GM18517 (cell line): ENCODE measurements around the gene METTL16.

Experiments used
- ATAC-seq: cut with Tn5 transposase; IDR thresholded peaks from one replicate; pipeline ENCODE4 v1.9.1; 2021; ENCODE audit warnings: mild to moderate bottlenecking, moderate library complexity; ENCODE audit not compliant: unreplicated experiment

Gene METTL16

DNA sequence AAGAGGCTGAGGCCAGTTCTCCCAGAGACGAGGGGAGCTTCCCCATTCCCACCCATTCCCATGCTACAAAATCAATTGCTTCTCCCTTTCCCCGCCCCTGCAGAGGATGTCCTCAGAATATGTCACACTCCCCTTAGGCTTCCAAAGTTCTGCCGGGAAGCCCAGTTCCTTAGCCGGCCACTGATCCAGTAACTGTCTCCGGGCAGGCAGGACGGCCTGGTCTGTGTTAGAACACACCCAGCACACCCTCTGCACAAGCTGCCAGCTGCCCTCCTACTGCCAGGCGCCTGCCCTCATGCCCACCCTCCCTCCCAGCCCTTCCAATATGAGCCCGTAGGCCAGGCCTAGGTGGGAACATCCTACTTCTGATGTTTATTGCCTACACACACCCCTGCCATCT lies 143.3 kb downstream of the METTL16 start:
- no peak for ATAC-seq

DNA sequence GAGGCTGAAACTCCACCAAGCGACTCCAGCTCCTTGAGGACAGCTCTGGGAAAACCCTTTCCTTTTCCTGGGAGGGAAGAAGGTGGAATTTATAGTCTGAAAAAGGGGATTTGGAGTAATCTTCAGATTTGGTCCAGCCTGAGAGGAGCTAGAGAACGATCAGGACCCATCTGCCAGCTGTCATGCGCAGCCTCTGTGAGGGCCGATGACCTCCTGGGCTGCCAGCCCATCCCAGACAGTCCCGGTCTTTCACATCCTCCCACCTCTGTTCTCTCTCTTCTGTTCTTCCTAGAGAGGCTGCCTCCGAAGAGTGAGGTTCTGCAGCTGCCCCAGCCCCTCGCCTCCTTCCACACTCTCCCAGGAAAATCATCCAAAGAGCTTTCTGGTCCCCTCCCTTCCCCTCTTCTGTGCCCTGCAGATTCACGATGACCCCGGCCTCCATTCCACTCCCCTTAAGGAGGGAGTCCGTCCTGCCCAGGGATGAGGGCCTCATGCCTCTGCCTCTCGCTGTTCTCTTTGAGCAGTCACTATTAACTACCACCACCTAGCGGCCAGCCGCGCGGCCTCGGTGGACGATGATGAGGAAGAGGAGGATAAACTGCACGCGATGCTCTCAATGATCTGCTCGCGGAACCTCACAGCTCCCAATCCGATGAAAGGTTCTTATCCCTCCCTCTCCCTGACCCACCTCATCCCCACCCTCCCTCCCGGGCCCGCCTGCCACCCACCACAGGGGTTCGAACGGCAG lies 144.8 kb downstream of the METTL16 start:
- ATAC-seq, result no peak
